HFF-Myc (cell line): ENCODE data around the gene TMEM174.

Source experiments
- DNase-seq: peaks from one replicate; pipeline ENCODE4 v3.0.0-alpha.2; 2011; ENCODE audit warnings: low read depth; ENCODE audit errors: extremely low read depth
- H3K4me3 ChIP-seq: replicated peaks from 2 replicates; pipeline ENCODE4 v1.5.1; 2011; ENCODE audit warnings: low read depth, mild to moderate bottlenecking, control low read depth, low read length
- CTCF ChIP-seq: IDR thresholded peaks from 2 replicates; pipeline ENCODE4 v1.5.1; 2012; ENCODE audit warnings: mild to moderate bottlenecking, low read depth, low read length, control low read depth; ENCODE audit errors: missing control alignments

The TMEM174 gene

GRCh38 chr5:73152411-73153388 is 20.3 kb upstream of the TMEM174 start:
- DNase-seq, result no peak
- no peak overlapping the region for H3K4me3 ChIP-seq
- TF ChIP-seq CTCF, result no peak

- TF ChIP-seq CTCF, result no peak
- no peak for DNase-seq
- no peak overlapping the region for H3K4me3 ChIP-seq
These were observed 19.5 kb upstream of the TMEM174 start for GRCh38 chr5:73153513-73153912.

GRCh38 chr5:73154208-73155006 is 18.6 kb upstream of the TMEM174 start:
- no peak overlapping the region for H3K4me3 ChIP-seq
- TF ChIP-seq CTCF, result no peak
- DNase-seq, result no peak

DNA sequence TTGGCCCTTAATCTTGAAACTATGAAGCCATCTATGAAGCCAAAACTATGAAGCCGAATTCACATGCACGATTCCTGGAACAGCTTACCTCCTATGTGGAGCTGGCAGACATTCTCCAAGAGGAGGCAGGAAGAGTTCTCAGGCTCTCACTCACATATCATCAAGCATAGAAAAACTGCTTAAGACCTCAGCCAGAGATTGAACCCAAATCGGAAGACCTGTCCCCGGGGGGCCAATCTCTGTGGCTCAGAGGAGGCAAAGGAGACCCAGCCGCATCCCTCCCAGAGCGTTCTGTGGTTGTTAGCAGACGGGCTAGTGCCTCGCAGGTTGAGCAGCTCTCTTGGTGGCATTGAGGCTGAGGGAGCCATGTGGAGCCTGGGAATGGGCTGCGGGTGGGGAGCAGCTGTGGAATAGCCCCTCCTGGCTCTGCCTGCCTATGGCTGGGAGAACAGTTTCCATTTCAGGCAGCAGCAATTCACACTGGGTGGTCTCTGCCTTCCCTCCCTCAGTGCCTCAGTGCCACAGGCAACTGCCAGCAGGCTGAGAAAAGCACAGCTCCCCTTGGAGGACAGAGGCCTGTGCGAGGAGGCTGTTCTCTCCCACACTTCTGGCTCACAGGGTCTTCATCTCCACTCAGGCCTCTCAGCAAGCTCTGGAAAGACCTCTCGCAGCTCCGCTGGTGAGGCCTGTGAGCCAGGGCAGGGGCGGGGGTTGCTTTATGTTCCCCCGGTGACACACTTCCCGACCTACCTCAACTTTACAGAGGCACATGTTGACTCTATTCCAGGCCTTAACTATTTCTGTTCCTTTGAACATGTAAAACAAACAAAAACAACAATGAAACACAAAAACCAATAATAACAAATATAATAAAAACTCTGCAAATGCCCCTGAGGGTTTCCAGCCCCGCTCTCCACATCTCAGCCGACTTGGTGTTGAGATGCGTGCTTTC is 17.4 kb upstream of the TMEM174 start:
- no peak for TF ChIP-seq CTCF
- DNase-seq, result no peak
- H3K4me3 ChIP-seq, result no peak overlapping the region

- H3K4me3 ChIP-seq, result no peak overlapping the region
- TF ChIP-seq CTCF, result no peak
- no peak for DNase-seq
These were observed 15.3 kb upstream of the TMEM174 start for GRCh38 chr5:73157414-73158303.

GRCh38 chr5:73158313-73158712 is 14.7 kb upstream of the TMEM174 start:
- DNase-seq, result no peak
- H3K4me3 ChIP-seq, result no peak overlapping the region
- TF ChIP-seq CTCF, result no peak
